OCI-LY7 (cell line): ENCODE results near the gene ZMYND19. TPM values are rescaled to one million over a fixed set of nuclear protein-coding genes. Genes with fewer than 3 reads are reported as not detected.

ENCODE experiments used
- BruUV-seq: library from RNA; stranded (reverse); fragments of 400-500 nt; replicated peaks from 2 replicates; lab custom pipeline; 2021; lab: Mats Ljungman, UMichigan
- CTCF ChIA-PET: fragments of 300-600 bp; sonication (Branson Sonifier 250); formaldehyde crosslinking; loops from one replicate; lab custom pipeline; 2022; ENCODE audit warnings: antibody characterized with exemption; ENCODE audit not compliant: unreplicated experiment; lab: Charles Lee
- POLR2A ChIA-PET: fragments of 300-600 bp; sonication (Branson Sonifier 250); formaldehyde crosslinking; loops from one replicate; lab custom pipeline; 2022; ENCODE audit warnings: antibody characterized with exemption; lab: Charles Lee
- DNase-seq: peaks from one replicate; pipeline ENCODE4 v3.0.0-alpha.2; 2015; ENCODE audit warnings: low spot score
- H2AFZ ChIP-seq: fragments of 200-600 bp; sonication (generic), shearing (Covaris generic); 2 replicates; pipeline ENCODE4 v1.6.1; 2014; ENCODE audit warnings: mild to moderate bottlenecking, antibody characterized with exemption, low read length, moderate library complexity
- H3K27ac ChIP-seq: fragments of 200-600 bp; sonication (generic); 2 replicates; pipeline ENCODE4 v1.5.1; 2014; ENCODE audit warnings: mixed run types, low read depth, mild to moderate bottlenecking, moderate library complexity, low read length, inconsistent platforms; ENCODE audit not compliant: poor library complexity, severe bottlenecking
- H3K36me3 ChIP-seq: fragments of 200-600 bp; sonication (generic); 2 replicates; pipeline ENCODE4 v1.6.1; 2014; ENCODE audit warnings: mild to moderate bottlenecking, antibody characterized with exemption, low read length, moderate library complexity, mixed read lengths; ENCODE audit not compliant: insufficient read depth
- H3K4me1 ChIP-seq: fragments of 200-600 bp; sonication (generic); 2 replicates; pipeline ENCODE4 v1.5.1; 2014; ENCODE audit warnings: mild to moderate bottlenecking, low read length; ENCODE audit not compliant: insufficient read depth, poor library complexity, severe bottlenecking
- H3K4me2 ChIP-seq: fragments of 200-600 bp; sonication (generic); 2 replicates; pipeline ENCODE4 v1.6.1; 2014; ENCODE audit warnings: mild to moderate bottlenecking, low read length
- H3K4me3 ChIP-seq: fragments of 200-600 bp; sonication (generic); 2 replicates; pipeline ENCODE4 v1.5.1; 2014; ENCODE audit warnings: mild to moderate bottlenecking, low read depth, low read length; ENCODE audit not compliant: poor library complexity, severe bottlenecking
- H3K79me2 ChIP-seq: fragments of 200-600 bp; sonication (generic); 2 replicates; pipeline ENCODE4 v1.6.1; 2016; ENCODE audit warnings: low read depth, mild to moderate bottlenecking, low read length, moderate library complexity, mixed read lengths; ENCODE audit not compliant: insufficient read depth
- H3K9me2 ChIP-seq: fragments of 200-600 bp; sonication (generic); 2 replicates; pipeline ENCODE4 v1.6.1; 2016; ENCODE audit warnings: mild to moderate bottlenecking, low read length, mixed read lengths; ENCODE audit not compliant: insufficient read depth
- H3K9me3 ChIP-seq: fragments of 200-600 bp; sonication (generic); 2 replicates; pipeline ENCODE4 v1.6.1; 2014; ENCODE audit warnings: mild to moderate bottlenecking, mixed run types, low read length, mixed read lengths
- H4K20me1 ChIP-seq: fragments of 200-600 bp; sonication (generic); 2 replicates; pipeline ENCODE4 v1.6.1; 2014; ENCODE audit warnings: mild to moderate bottlenecking, antibody characterized with exemption, low read length, moderate library complexity, mixed read lengths; ENCODE audit not compliant: insufficient read depth
- EZH2phosphoT487 ChIP-seq: fragments of 200-600 bp; sonication (generic); IDR thresholded peaks from 2 replicates; pipeline ENCODE4 v1.6.1; 2018; ENCODE audit warnings: low read depth, borderline replicate concordance, mild to moderate bottlenecking, mixed run types, antibody characterized with exemption, low read length, moderate library complexity, mixed read lengths
- intact Hi-C: fragments of 100-400 bp; cut with micrococcal nuclease; formaldehyde crosslinking; loops from one replicate; pipeline ENCODE4 v1.10.0; 2022; ENCODE audit not compliant: unreplicated experiment
- total RNA-seq, 2 experiments: library from RNA; depleted of rRNA in 1 of 2; stranded (reverse); fragments of >200 nt in 1 of 2; shearing (Covaris generic) in 1 of 2; gene quantifications; 2 replicates each; pipeline ENCODE4 v1.2.3, GENCODE V29; 2014 to 2022
- TF ChIP-seq, protein P1 (sequence below): fragments of 200-600 bp; sonication (generic); conservative IDR thresholded peaks from 2 replicates; pipeline ENCODE4 v1.5.1; 2014; ENCODE audit warnings: mild to moderate bottlenecking, antibody characterized with exemption, low read length, moderate library complexity, mixed read lengths

Gene ZMYND19
- total RNA-seq, 2 experiments from 2014 or later: 48.4 to 65.8 TPM

DNA sequence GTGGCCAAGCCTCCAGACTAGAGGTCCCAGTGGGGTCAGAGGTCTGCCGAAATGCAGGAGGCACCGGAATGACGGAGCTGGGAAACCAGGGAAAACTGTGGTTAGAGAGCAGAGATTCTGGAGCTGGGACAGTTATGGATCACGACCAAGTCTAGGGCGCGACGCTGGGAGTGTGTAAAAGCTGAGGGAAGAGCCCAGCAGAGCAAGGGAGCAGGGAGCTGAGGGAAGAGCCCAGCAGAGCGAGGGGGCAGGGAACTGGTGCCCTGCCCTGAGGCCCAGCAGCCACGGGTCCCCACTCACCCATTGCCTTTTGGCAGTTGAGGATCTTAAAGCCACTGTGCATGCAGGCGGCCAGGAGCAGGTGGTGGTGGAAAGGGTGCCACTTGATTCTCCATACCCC, 26.2 kb downstream of the ZMYND19 start:
- ChIA-PET POLR2A (interaction anchor here (1.0 kb wide), 1 partner anchor 22 kb away, joined by 3 read pairs; no protein-coding TSS in a partner anchor), CTCF (no interaction called here)
- TF ChIP-seq, protein P1, sequence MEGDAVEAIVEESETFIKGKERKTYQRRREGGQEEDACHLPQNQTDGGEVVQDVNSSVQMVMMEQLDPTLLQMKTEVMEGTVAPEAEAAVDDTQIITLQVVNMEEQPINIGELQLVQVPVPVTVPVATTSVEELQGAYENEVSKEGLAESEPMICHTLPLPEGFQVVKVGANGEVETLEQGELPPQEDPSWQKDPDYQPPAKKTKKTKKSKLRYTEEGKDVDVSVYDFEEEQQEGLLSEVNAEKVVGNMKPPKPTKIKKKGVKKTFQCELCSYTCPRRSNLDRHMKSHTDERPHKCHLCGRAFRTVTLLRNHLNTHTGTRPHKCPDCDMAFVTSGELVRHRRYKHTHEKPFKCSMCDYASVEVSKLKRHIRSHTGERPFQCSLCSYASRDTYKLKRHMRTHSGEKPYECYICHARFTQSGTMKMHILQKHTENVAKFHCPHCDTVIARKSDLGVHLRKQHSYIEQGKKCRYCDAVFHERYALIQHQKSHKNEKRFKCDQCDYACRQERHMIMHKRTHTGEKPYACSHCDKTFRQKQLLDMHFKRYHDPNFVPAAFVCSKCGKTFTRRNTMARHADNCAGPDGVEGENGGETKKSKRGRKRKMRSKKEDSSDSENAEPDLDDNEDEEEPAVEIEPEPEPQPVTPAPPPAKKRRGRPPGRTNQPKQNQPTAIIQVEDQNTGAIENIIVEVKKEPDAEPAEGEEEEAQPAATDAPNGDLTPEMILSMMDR: no peak
- TF ChIP-seq EZH2phosphoT487: no peak
- Histone ChIP-seq H3K79me2 (no peaks in the 10 kb centered on the region), H3K9me2 (no peaks in the 10 kb centered on the region), H3K9me3 (peaks cover 6% of the 10 kb centered on the region; the same call in 1 of the 2 replicates), H3K36me3 (peaks cover 59% of the 10 kb centered on the region), H2AFZ (no peak overlapping the region), H3K27ac (no peak overlapping the region), H3K4me3 (no peak overlapping the region), H3K4me2 (no peak overlapping the region), H3K4me1 (no peaks in the 10 kb centered on the region), H4K20me1 (no peaks in the 10 kb centered on the region)
- DNase-seq: no peak
- intact Hi-C loops: no loop called here
- BruUV-seq: no TSS peak

DNA sequence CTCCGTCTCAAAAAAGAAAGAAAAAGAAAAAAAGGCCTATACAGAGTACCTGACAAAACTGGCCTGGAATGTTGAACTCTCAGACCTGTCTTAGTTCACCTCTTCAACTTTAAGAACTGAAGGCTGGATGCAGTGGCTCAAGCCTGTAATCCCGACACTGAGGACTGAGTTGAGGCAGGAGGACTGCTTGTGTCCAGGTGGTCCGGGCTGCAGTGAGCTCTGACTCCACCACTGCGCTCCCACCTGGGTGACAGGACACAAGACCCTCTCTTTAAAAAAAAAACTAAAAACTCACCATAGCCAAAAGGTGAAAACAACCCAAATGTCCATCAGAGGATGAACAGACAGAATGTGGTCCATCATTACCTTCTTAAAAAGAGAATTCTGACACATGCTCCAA, 32.2 kb downstream of the ZMYND19 start:
- Histone ChIP-seq H3K9me2 (no peaks in the 10 kb centered on the region), H3K36me3 (peaks cover 87% of the 10 kb centered on the region), H3K9me3 (no peaks in the 10 kb centered on the region), H3K79me2 (no peaks in the 10 kb centered on the region), H3K4me3 (no peak overlapping the region), H3K27ac (no peak overlapping the region), H3K4me2 (no peak overlapping the region), H3K4me1 (no peaks in the 10 kb centered on the region), H2AFZ (no peak overlapping the region), H4K20me1 (no peaks in the 10 kb centered on the region)
- BruUV-seq: no TSS peak
- POLR2A ChIA-PET: no interaction called here
- TF ChIP-seq EZH2phosphoT487: no peak
- CTCF ChIA-PET: no interaction called here
- no peak for DNase-seq
- intact Hi-C loops: no loop called here

DNA sequence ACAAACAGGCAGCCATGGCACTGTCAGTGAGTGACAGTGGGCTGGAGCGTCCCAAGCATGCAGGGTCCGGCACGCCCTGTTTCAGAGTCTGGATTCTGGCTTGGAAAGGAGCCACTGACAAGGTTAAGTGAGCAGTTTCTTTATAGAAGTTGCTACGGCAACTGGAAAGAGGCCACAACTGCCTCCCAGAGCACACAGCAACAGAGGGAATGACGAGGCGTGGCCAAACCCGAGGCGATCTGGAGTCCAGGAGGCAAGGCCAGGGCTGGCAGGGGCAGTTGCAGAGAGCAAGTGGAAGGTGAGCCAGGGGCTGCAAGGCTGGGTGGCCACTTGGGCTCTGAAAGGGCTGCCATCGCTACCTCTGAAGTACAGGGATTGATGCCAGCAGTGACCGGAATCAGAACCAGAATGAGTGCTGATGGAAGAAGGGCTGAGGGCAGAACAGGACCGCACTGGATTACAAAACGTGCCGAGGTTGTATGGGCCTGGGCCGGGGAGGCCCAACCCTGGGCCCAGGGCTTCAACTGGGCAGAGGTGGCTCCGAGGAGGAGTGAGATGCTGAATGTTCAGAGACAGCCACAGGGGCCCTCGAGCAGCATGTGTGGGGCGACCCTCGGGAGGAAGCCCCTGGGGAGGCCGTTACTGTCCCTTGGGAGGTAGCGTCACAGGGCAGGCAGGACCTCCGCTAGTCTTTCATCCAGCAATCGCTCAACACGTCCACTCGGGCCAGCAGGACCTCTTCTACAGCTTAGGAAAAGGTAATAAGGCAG, 34.1 kb downstream of the ZMYND19 start:
- CTCF ChIA-PET: no interaction called here
- no peak overlapping the region for H3K27ac ChIP-seq
- H3K9me2 ChIP-seq: no peaks in the 10 kb centered on the region
- H3K4me1 ChIP-seq: peaks cover 5% of the 10 kb centered on the region
- no peak overlapping the region for H3K4me3 ChIP-seq
- POLR2A ChIA-PET: no interaction called here
- no peaks in the 10 kb centered on the region for H4K20me1 ChIP-seq
- no peak for TF ChIP-seq EZH2phosphoT487
- TF ChIP-seq, protein P1: no peak
- BruUV-seq: no TSS peak
- H3K79me2 ChIP-seq: peaks cover 6% of the 10 kb centered on the region; the same call in 1 of the 2 replicates
- intact Hi-C loops: no loop called here
- H3K4me2 ChIP-seq: no peak overlapping the region
- no peaks in the 10 kb centered on the region for H3K9me3 ChIP-seq
- DNase-seq: no peak
- H3K36me3 ChIP-seq: peaks cover 76% of the 10 kb centered on the region
- no peak overlapping the region for H2AFZ ChIP-seq
